Measurements from ENCODE around the gene ADAMTS19. TPM values are rescaled to one million over a fixed set of nuclear protein-coding genes. Genes with fewer than 3 reads are reported as not detected.
A peak's percentile ranks its signal among the peaks of the same experiment; 100 is the strongest.

The ADAMTS19 gene
- total RNA-seq, 1 donor from 2014 or later: not detected

- Mint-ChIP-seq H3K36me3 (ENCODE audit: low read depth) (no peaks in the 10 kb centered on the region), H3K27me3 (ENCODE audit: low read depth) (no peaks in the 10 kb centered on the region), H3K4me1 (ENCODE audit: low read depth) (no peaks in the 10 kb centered on the region), H3K27ac (no peak overlapping the region), H3K4me3 (ENCODE audit: low read depth) (no peak overlapping the region), H3K9me3 (no peaks in the 10 kb centered on the region)
- intact Hi-C loops (cut with micrococcal nuclease): loop anchor here (2.0 kb wide), 1 partner anchor 1341 kb away; no protein-coding TSS in a partner anchor
- DNase-seq (ENCODE audit: low spot score): no peak
Measured at GRCh38 chr5:129770024-129770820, 310.1 kb downstream of the ADAMTS19 start.

GRCh38 chr5:129771058-129771838 lies 311.1 kb downstream of the ADAMTS19 start:
- no peaks in the 10 kb centered on the region for H3K4me1 Mint-ChIP-seq (ENCODE audit: low read depth)

GRCh38 chr5:129773376-129773775 lies 313.3 kb downstream of the ADAMTS19 start:
- intact Hi-C loops (cut with micrococcal nuclease): no loop called here

More at GRCh38 chr5:129771058-129771838, 311.1 kb downstream of the ADAMTS19 start:
- Mint-ChIP-seq H3K9me3 (no peaks in the 10 kb centered on the region), H3K27me3 (ENCODE audit: low read depth) (no peaks in the 10 kb centered on the region), H3K36me3 (ENCODE audit: low read depth) (no peaks in the 10 kb centered on the region), H3K4me3 (ENCODE audit: low read depth) (no peak overlapping the region), H3K27ac (no peak overlapping the region)
- DNase-seq (ENCODE audit: low spot score): peak; percentile 13
- intact Hi-C loops (cut with micrococcal nuclease): loop anchor here (1.0 to 2.0 kb wide), 2 partner anchors 81 to 1340 kb away; no protein-coding TSS in a partner anchor

GRCh38 chr5:129781594-129781993 lies 321.5 kb downstream of the ADAMTS19 start:
- H3K4me1 Mint-ChIP-seq (ENCODE audit: low read depth): no peaks in the 10 kb centered on the region
- intact Hi-C loops (cut with micrococcal nuclease): no loop called here

More at GRCh38 chr5:129773376-129773775, 313.3 kb downstream of the ADAMTS19 start:
- no peaks in the 10 kb centered on the region for H3K27me3 Mint-ChIP-seq (ENCODE audit: low read depth)
- H3K4me1 Mint-ChIP-seq (ENCODE audit: low read depth): no peaks in the 10 kb centered on the region
- DNase-seq (ENCODE audit: low spot score): no peak
- no peaks in the 10 kb centered on the region for H3K36me3 Mint-ChIP-seq (ENCODE audit: low read depth)
- no peak overlapping the region for H3K4me3 Mint-ChIP-seq (ENCODE audit: low read depth)
- H3K27ac Mint-ChIP-seq: no peak overlapping the region
- no peaks in the 10 kb centered on the region for H3K9me3 Mint-ChIP-seq

More at GRCh38 chr5:129781594-129781993, 321.5 kb downstream of the ADAMTS19 start:
- no peak for DNase-seq (ENCODE audit: low spot score)
- H3K27ac Mint-ChIP-seq: no peak overlapping the region
- H3K4me3 Mint-ChIP-seq (ENCODE audit: low read depth): no peak overlapping the region
- H3K27me3 Mint-ChIP-seq (ENCODE audit: low read depth): no peaks in the 10 kb centered on the region
- H3K36me3 Mint-ChIP-seq (ENCODE audit: low read depth): no peaks in the 10 kb centered on the region
- H3K9me3 Mint-ChIP-seq: no peaks in the 10 kb centered on the region

All from activated T-helper 2 cell treated with anti-CD3 and anti-CD28 coated beads, Interferon-gamma antibody, Interleukin-2, Interleukin-4, amounts not matched to agents 10 μg/mL and 5 μg/mL and 100 μg/mL, durations not matched to agents 14 hours and 24 hours and 36 hours (primary cell).